ENCODE results near the gene MAPK1.
A peak's percentile ranks its signal among the peaks of the same experiment; 100 is the strongest.
"Not testable (repeated sequence)": the region's sequence is repeated elsewhere in the genome, so short reads cannot be mapped to it uniquely, and the experiment has no call there.

Gene MAPK1

DNA sequence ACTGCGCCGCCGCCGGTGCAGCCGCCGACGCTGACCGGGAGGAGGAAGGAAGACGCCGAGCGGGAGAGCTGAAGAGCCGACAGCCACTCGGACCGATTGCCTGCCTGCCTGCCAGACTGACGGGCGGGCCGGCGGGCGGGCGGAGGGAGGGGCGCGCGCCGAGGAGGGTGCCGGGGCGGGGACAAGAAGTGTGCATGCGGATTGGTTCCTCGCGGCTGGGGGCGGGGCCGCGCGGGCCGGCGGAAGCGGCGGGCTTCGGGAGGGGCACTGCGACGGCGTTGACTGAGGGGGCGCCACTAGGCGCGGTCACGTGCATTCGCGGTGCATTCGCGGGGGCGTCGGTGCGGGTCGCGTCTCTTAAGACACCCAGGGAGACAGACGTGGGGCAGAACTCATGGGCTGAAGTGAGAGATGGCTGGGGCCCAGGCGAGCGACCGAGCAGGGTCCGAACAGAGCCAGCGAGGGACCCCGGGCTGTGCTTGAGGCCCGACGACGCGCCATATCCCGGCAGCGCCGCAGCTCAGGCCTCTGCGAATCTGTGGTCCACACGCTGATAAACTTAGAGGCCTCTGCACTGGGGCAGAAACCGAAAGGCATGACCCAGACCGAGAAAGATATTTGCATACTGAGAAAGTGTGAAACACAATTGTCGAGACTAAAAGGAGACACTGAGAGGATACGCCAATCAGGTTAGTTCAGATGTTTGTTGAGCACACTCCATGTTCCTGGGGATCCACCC is at the start of gene MAPK1:
TSS of gene MAPK1 (minus strand) at position 118 of the 739 bp plus-strand sequence. CDS start 205 bp downstream, outside the sequence.
- peaks cover 4% of the 10 kb centered on the region for H3K36me3 Mint-ChIP-seq
- DNase-seq (ENCODE audit: low spot score in 2 of 2) (peak; percentile 90 to 95), ATAC-seq (ENCODE audit: low read depth) (peak; percentile 81)
- peaks cover 33% of the 10 kb centered on the region for H3K4me1 Mint-ChIP-seq
- H3K9me3 Mint-ChIP-seq: peaks cover 3% of the 10 kb centered on the region
- peak within 1 kb of the TSS; percentile 99 for H3K27ac Mint-ChIP-seq
- peak within 1 kb of the TSS; percentile 96 for H3K4me3 Mint-ChIP-seq
- no peaks in the 10 kb centered on the region for H3K27me3 Mint-ChIP-seq

GRCh38 chr22:21916309-21916918 is 49.0 kb upstream of the MAPK1 start:
- ATAC-seq (ENCODE audit: low read depth) (no peak), DNase-seq (ENCODE audit: low spot score in 2 of 2) (no peak)
- no peak overlapping the region for H3K27ac Mint-ChIP-seq

GRCh38 chr22:21915624-21916308 is 48.3 kb upstream of the MAPK1 start:
- no peak overlapping the region for H3K27ac Mint-ChIP-seq
- H3K4me3 Mint-ChIP-seq: no peak overlapping the region
- H3K4me1 Mint-ChIP-seq: peaks cover 3% of the 10 kb centered on the region
- ATAC-seq (ENCODE audit: low read depth): no peak
- DNase-seq (ENCODE audit: low spot score in 2 of 2): no peak
- H3K36me3 Mint-ChIP-seq: no peaks in the 10 kb centered on the region
- no peaks in the 10 kb centered on the region for H3K27me3 Mint-ChIP-seq
- H3K9me3 Mint-ChIP-seq: no peaks in the 10 kb centered on the region

More at GRCh38 chr22:21916309-21916918, 49.0 kb upstream of the MAPK1 start:
- Mint-ChIP-seq H3K4me3 (no peak overlapping the region), H3K36me3 (peaks cover 3% of the 10 kb centered on the region), H3K9me3 (no peaks in the 10 kb centered on the region), H3K27me3 (no peaks in the 10 kb centered on the region), H3K4me1 (peaks cover 3% of the 10 kb centered on the region)

GRCh38 chr22:21914033-21914642 is 46.7 kb upstream of the MAPK1 start:
- H3K27ac Mint-ChIP-seq; H3K36me3 Mint-ChIP-seq; H3K27me3 Mint-ChIP-seq; H3K4me1 Mint-ChIP-seq; DNase-seq (ENCODE audit: low spot score in 2 of 2); ATAC-seq (ENCODE audit: low read depth); H3K4me3 Mint-ChIP-seq; H3K9me3 Mint-ChIP-seq: not testable (repeated sequence)

DNA sequence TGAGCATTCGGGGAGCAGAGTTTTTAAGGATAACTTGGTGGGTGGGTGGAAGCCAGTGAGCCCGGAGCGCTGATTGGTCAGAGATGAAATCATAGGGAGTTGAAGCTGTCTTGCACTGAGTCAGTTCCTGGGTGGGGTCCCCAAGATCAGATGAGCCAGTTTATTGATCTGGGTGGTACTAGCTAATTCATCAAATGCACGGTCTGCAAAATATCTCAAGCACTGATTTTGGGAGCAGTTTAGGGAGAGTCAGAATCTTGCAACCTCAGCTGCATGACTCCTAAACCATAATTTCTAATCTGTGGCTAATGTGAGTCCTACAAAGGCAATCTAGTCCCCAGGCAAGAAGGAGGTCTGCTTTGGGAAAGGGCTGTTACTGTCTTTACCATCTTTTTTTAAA is 42.9 kb upstream of the MAPK1 start:
- not testable (repeated sequence) for H3K27ac Mint-ChIP-seq; H3K36me3 Mint-ChIP-seq; H3K4me3 Mint-ChIP-seq; ATAC-seq (ENCODE audit: low read depth); H3K9me3 Mint-ChIP-seq; H3K27me3 Mint-ChIP-seq; DNase-seq (ENCODE audit: low spot score in 2 of 2); H3K4me1 Mint-ChIP-seq

GRCh38 chr22:21909871-21910270 is 42.4 kb upstream of the MAPK1 start:
- no peaks in the 10 kb centered on the region for H3K9me3 Mint-ChIP-seq
- DNase-seq (ENCODE audit: low spot score in 2 of 2): no peak
- H3K36me3 Mint-ChIP-seq: peaks cover 3% of the 10 kb centered on the region
- H3K27ac Mint-ChIP-seq: no peak overlapping the region
- no peaks in the 10 kb centered on the region for H3K27me3 Mint-ChIP-seq
- ATAC-seq (ENCODE audit: low read depth): no peak
- H3K4me1 Mint-ChIP-seq: peaks cover 3% of the 10 kb centered on the region
- no peak overlapping the region for H3K4me3 Mint-ChIP-seq

DNA sequence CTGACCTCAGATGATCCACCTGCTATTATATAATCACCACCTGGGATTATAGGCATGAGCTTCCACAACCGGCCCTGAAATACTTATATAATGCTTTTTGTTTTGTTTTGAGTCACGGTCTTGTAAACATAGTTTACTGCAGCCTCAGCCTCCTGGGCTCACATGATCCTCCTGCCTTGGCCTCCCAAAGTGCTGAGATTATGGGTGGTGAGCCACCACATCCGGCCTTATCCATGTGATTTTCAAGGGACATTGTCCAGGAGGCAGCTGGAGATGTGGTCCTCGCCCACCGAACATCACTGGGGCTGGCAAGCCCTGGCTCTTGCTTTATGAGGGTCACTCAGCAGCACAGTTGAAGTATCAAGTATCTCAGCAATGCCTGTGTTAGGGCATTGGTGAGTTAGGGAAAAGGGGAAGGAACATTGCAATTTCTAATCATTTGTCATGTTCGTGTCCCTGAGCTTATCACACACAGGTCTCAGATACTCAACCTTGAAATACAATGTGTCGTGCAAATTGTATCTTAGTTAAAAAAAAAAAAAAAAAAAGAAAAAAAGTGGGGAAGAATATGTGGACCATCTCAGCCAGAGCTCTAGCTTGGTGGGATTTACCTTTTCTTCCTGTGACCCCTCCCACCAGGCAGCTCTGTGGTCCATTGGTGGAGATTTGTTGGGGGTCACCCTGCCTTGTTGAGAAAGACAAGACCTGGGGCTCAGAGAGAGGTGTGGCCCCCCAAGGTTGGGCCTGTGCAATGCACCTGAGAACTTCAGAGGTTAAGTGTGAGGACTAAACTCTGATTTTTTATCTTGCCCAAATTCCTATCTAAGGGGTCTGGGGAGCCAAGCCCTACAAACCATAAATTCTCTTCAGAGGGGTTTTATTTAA is 40.4 kb upstream of the MAPK1 start:
- Mint-ChIP-seq H3K36me3 (peaks cover 7% of the 10 kb centered on the region), H3K4me3 (no peak overlapping the region), H3K9me3 (no peaks in the 10 kb centered on the region), H3K27me3 (no peaks in the 10 kb centered on the region), H3K4me1 (peaks cover 3% of the 10 kb centered on the region), H3K27ac (no peak overlapping the region)
- no peak for ATAC-seq (ENCODE audit: low read depth)
- no peak for DNase-seq (ENCODE audit: low spot score in 2 of 2)

DNA sequence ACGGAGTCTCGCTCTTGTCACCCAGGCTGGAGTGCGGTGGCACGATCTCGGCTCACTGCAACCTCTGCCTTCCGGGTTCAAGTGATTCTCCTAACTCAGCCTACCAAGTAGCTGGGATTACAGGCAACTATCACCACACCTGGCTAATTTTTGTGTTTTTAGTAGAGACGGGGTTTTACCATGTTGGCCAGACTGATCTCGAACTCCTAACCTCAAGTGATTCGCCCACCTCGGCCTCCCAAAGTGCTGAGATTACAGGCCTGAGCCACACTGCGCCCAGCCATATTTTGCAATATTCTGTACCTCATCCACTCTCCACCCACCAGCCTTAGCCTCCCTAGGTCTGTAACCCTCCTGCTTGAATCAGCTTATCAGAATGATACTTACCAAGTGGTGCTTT is 37.8 kb upstream of the MAPK1 start:
- H3K27me3 Mint-ChIP-seq; ATAC-seq (ENCODE audit: low read depth); H3K4me3 Mint-ChIP-seq; DNase-seq (ENCODE audit: low spot score in 2 of 2); H3K4me1 Mint-ChIP-seq; H3K27ac Mint-ChIP-seq; H3K9me3 Mint-ChIP-seq; H3K36me3 Mint-ChIP-seq: not testable (repeated sequence)

- no peaks in the 10 kb centered on the region for H3K9me3 Mint-ChIP-seq
- peaks cover 7% of the 10 kb centered on the region for H3K36me3 Mint-ChIP-seq
Observed at GRCh38 chr22:21904250-21904789, 36.9 kb upstream of the MAPK1 start.

GRCh38 chr22:21903283-21903682 is 35.8 kb upstream of the MAPK1 start:
- Mint-ChIP-seq H3K4me3 (no peak overlapping the region), H3K27ac (no peak overlapping the region)
- no peak for ATAC-seq (ENCODE audit: low read depth)

More at GRCh38 chr22:21904250-21904789, 36.9 kb upstream of the MAPK1 start:
- H3K4me3 Mint-ChIP-seq: no peak overlapping the region
- no peak overlapping the region for H3K27ac Mint-ChIP-seq
- H3K4me1 Mint-ChIP-seq: no peaks in the 10 kb centered on the region
- DNase-seq (ENCODE audit: low spot score in 2 of 2): no peak
- H3K27me3 Mint-ChIP-seq: peaks cover 1% of the 10 kb centered on the region
- no peak for ATAC-seq (ENCODE audit: low read depth)

DNA sequence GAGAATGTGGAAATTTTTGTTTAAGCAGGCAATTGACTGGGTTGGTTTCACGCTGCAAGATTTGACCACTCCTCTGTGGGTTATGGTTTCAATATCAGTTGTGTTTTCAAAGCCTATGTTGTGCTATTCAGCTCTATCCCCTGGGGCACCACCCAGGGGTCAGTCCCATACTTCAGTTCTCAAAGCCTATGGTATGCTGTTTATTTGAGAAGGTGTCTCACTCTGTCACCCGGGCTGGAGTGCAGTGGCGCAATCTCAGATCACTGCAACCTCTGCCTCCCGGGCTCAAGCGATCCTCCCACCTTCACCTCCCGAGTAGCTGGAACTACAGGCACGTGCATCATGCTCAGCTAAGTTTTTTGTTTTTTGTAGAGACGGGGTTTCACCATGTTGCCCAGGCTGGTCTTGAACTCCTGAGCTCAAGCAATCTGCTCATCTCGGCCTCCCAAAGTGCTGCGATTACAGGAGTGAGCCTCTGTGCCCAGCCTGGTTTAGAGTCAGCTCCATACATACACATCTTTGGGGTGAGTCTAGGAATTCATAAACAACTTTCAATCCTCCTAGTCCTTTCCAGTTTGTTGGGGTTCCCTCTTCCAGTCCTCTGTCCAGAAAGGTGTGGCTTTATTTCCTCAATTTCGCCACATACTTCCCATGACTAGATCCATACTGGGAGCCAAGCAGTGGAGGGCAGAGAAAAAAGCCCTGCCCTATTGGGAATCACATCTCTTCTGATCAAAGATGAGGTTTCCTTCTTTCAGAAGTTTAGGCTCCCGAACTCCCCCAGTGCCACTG is 35.0 kb upstream of the MAPK1 start:
- ATAC-seq (ENCODE audit: low read depth) (no peak), DNase-seq (ENCODE audit: low spot score in 2 of 2) (no peak)
- Mint-ChIP-seq H3K27ac (no peak overlapping the region), H3K36me3 (peaks cover 7% of the 10 kb centered on the region), H3K4me1 (no peaks in the 10 kb centered on the region), H3K27me3 (peaks cover 1% of the 10 kb centered on the region), H3K4me3 (no peak overlapping the region), H3K9me3 (no peaks in the 10 kb centered on the region)

More at GRCh38 chr22:21903283-21903682, 35.8 kb upstream of the MAPK1 start:
- H3K36me3 Mint-ChIP-seq: peaks cover 7% of the 10 kb centered on the region
- no peak for DNase-seq (ENCODE audit: low spot score in 2 of 2)
- peaks cover 1% of the 10 kb centered on the region for H3K27me3 Mint-ChIP-seq
- no peaks in the 10 kb centered on the region for H3K9me3 Mint-ChIP-seq
- no peaks in the 10 kb centered on the region for H3K4me1 Mint-ChIP-seq

GRCh38 chr22:21898354-21898896 is 31.0 kb upstream of the MAPK1 start:
- Mint-ChIP-seq H3K27ac (no peak overlapping the region), H3K4me1 (no peaks in the 10 kb centered on the region), H3K4me3 (no peak overlapping the region), H3K27me3 (peaks cover 1% of the 10 kb centered on the region), H3K36me3 (no peaks in the 10 kb centered on the region), H3K9me3 (no peaks in the 10 kb centered on the region)
- DNase-seq (ENCODE audit: low spot score in 2 of 2): no peak
- no peak for ATAC-seq (ENCODE audit: low read depth)
